SK-N-MC (cell line): ENCODE results near the gene AK1.
A peak's percentile ranks its signal among the peaks of the same experiment; 100 is the strongest.
"Not testable (repeated sequence)": the region's sequence is repeated elsewhere in the genome, so short reads cannot be mapped to it uniquely, and the experiment has no call there.

Experiments
- DNase-seq: peaks from one replicate; pipeline ENCODE4 v3.0.0-alpha.2; 2011; ENCODE audit warnings: low read depth, low spot score
- H3K27ac ChIP-seq: fragments of 200-600 bp; sonication (generic); 2 replicates; pipeline ENCODE4 v1.5.1; 2016; ENCODE audit warnings: mixed run types
- H3K36me3 ChIP-seq: fragments of 200-600 bp; sonication (generic); 2 replicates; pipeline ENCODE4 v1.6.1; 2017; ENCODE audit warnings: antibody characterized with exemption, low read length, mixed read lengths; ENCODE audit not compliant: insufficient read depth
- H3K4me3 ChIP-seq: fragments of 200-600 bp; sonication (generic); 2 replicates; pipeline ENCODE4 v1.5.1; 2016
- H3K9ac ChIP-seq: fragments of 200-600 bp; sonication (generic); 2 replicates; pipeline ENCODE4 v1.8.0; 2017; ENCODE audit warnings: mixed run types, mixed read lengths; ENCODE audit not compliant: insufficient read length
- H3K9me3 ChIP-seq: fragments of 200-600 bp; sonication (generic); 2 replicates; pipeline ENCODE4 v1.6.1; 2017; ENCODE audit warnings: low read depth, mild to moderate bottlenecking, antibody characterized with exemption, low read length, moderate library complexity, mixed read lengths
- EZH2 ChIP-seq: fragments of 200-600 bp; sonication (generic); IDR thresholded peaks from one replicate; pipeline ENCODE4 v1.6.1; 2017; ENCODE audit warnings: antibody characterized with exemption
- FOXP2 ChIP-seq: optimal IDR thresholded peaks from 2 replicates; pipeline ENCODE3; 2011; ENCODE audit warnings: mild to moderate bottlenecking, moderate library complexity; ENCODE audit not compliant: insufficient read depth; ENCODE audit errors: extremely low read length, control extremely low read depth
- POLR2AphosphoS5 ChIP-seq: IDR thresholded peaks from 2 replicates; pipeline ENCODE4 v1.6.1; 2012; ENCODE audit warnings: mild to moderate bottlenecking, low read depth, low read length, borderline replicate concordance

AK1 gene

DNA sequence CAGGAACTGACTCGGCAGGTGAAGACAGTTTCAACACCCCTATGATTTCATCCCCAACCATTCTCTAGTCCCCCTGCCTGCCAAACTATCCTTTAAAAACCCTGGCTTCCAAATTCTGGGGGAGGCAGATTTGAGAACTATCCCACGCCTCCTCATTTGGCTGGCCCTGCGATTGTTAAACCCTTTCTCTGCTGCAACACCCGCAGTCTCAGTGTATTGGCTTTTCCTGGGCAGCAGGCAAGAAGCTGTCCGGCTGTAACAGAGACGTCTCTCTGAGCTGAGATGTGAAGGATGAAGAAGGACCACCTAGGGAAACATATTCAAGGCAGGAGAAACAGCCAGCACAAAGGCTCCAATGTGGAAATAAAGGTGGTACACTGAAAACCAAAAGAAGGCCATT, 15.4 kb upstream of the AK1 start:
- peaks cover 58% of the 10 kb centered on the region for H3K36me3 ChIP-seq
- peaks cover 4% of the 10 kb centered on the region; the same call in 1 of the 2 replicates for H3K9me3 ChIP-seq
- no peak overlapping the region for H3K27ac ChIP-seq
- DNase-seq, result no peak
- H3K9ac ChIP-seq, result no peak overlapping the region
- H3K4me3 ChIP-seq, result no peak overlapping the region
- no peak for TF ChIP-seq EZH2
- no peak for TF ChIP-seq POLR2AphosphoS5

DNA sequence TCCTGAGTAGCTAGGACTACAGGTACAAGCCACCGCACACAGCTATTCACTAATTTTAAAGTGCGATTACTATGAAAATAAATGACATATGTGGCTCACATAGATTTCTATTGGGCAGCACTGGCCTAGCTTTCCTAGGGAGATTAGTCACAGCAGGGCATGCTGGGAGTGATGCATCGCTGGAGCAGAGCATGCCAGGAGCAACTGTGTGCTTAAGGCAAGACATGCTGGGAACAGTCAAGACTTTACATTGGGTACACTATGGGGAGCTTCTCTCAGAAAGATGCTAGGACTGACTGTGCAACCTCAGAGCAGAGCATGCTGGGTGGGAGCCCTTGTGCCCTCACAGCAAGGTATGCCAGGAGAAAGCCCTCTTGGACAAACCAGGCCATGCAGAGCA, 12.6 kb upstream of the AK1 start:
- Histone ChIP-seq H3K9me3 (0 out of 2 replicates have a peak, but pooled peaks cover 2% of the 10 kb centered on the region), H3K4me3 (no peak overlapping the region), H3K36me3 (peaks cover 52% of the 10 kb centered on the region), H3K27ac (no peak overlapping the region), H3K9ac (no peak overlapping the region)
- TF ChIP-seq EZH2, result no peak
- TF ChIP-seq FOXP2, result no peak
- no peak for TF ChIP-seq POLR2AphosphoS5
- no peak for DNase-seq

DNA sequence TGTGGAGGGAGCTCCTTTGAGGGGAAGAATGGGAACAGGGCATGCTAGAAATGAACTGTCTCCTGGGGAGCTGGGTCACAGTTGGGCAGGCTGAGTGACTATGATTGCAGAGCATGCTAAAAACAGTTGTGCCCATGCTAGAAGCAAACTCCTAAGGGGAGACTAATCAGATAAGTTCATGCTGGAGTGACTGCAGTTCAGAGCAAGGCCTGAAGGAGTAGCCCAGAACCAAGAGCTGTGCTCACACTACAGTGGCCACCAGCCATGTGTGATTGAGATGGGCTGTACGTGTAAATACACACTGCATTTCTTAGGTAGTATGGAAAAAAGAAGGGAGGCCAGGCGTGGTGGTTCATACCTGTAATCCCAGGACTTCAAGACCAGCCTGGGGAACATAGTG, 10.3 kb upstream of the AK1 start:
- no peak overlapping the region for H3K4me3 ChIP-seq
- peaks cover 30% of the 10 kb centered on the region; the same call in 1 of the 2 replicates for H3K36me3 ChIP-seq
- TF ChIP-seq EZH2, result no peak
- TF ChIP-seq FOXP2, result no peak
- no peak for TF ChIP-seq POLR2AphosphoS5
- no peak overlapping the region for H3K9ac ChIP-seq
- no peak for DNase-seq
- no peak overlapping the region for H3K27ac ChIP-seq
- no peaks in the 10 kb centered on the region for H3K9me3 ChIP-seq

DNA sequence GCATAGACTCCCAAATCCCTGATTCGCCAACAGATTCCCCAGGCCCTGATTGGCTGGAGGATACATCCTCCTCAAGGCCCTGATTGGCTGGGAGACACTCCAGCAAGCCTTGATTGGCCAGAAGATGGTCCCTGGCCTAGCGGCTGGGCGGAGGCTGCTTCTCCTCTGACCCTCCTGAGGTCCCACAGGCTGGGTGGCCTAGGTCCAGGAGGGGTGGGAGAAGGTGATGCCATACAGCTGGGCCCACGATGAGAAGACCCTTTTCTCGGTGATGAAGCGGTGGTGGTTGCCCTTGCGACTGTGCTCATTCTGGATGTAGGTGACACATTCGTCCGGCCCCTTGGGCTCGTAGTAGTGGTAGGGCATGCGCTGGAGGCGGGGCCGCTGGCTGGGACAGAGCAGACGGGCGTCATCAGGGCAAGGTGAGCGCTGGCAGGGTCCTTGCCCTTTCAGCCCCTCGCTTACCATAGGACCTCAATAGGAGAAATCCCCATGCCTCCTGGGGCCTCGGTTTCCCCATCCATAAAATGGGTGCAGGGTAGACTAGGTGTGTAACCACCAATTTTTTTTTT, 9.0 kb upstream of the AK1 start:
- Histone ChIP-seq H3K36me3 (peaks cover 23% of the 10 kb centered on the region; the same call in 1 of the 2 replicates), H3K27ac (no peak overlapping the region), H3K9ac (no peak overlapping the region), H3K4me3 (no peak overlapping the region), H3K9me3 (no peaks in the 10 kb centered on the region)
- TF ChIP-seq POLR2AphosphoS5 (no peak), EZH2 (no peak), FOXP2 (no peak)
- no peak for DNase-seq

DNA sequence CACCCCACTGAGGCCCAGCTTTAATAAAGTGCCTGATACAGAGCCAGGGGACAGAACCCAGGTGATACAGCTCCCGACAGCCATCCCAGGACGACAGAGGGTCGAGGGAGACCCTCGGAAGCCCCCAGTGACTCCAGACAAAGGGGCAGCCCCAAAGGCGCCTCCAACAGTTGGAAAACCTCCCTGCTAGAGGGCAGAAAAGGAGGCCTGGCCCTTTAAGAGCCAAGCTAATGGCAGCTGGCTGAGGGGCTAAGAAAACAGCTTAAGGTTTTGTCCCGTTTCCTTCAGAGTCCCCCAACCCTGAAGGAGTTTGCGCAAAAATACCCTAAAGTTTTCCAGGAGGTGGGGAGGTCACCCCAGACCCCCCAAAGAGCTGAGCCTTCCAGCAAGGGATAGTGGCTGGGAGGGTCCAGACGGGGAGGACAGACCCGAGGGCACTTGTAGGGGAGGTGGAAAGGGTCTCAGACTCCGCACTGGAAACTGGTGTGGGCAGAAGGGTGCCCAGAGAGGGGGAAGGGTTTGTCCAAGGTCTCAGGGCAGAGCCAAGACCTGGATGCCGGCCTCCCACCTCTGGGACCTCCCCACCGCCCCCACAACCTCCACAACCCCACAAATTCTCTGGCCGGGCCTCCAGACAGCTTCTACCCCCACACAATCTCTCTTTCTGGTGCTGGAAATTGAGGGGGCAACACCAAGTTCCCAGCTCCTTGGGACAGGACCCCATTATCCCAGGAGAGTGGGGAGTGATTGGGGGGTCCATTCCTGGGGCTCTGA, 8.2 kb upstream of the AK1 start:
- H3K36me3 ChIP-seq, result peaks cover 23% of the 10 kb centered on the region; the same call in 1 of the 2 replicates
- TF ChIP-seq POLR2AphosphoS5, result no peak
- no peak for TF ChIP-seq FOXP2
- no peak overlapping the region for H3K9ac ChIP-seq
- no peaks in the 10 kb centered on the region for H3K9me3 ChIP-seq
- H3K27ac ChIP-seq, result peak overlapping the region; percentile 62
- H3K4me3 ChIP-seq, result no peak overlapping the region
- DNase-seq, result no peak

DNA sequence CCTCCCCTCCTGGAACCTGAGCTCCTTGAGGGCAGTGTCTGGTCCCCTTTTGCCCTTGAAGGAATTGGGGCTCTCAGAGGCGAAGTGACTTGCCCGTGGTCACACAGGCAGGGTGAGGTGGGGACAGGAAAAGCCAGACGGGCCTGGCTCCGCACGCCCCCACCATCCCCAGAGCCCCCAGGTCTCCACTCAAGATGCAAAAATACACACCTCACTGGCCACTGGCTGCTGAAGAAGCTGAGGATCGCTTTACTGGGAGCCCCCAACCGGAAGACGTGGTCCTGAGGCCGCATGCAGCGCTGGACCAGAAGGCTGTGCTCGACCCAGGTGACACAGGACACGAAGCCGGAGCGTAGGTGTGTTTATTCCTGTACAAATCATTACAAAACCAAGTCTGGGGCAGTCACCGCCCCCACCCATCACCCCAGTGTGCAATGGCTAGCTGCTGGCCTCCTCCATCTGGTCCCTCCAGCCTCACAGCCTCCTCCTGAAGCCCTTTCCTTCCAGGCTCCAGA, 7.6 kb upstream of the AK1 start:
- DNase-seq, result no peak
- peak overlapping the region; percentile 62 for H3K27ac ChIP-seq
- H3K9me3 ChIP-seq, result no peaks in the 10 kb centered on the region
- H3K9ac ChIP-seq, result no peak overlapping the region
- TF ChIP-seq POLR2AphosphoS5 (no peak), EZH2 (no peak), FOXP2 (no peak)
- H3K4me3 ChIP-seq, result 0 out of 2 replicates have a peak overlapping the region, but pooled peaks have one; percentile 36
- peaks cover 17% of the 10 kb centered on the region; the same call in 1 of the 2 replicates for H3K36me3 ChIP-seq

DNA sequence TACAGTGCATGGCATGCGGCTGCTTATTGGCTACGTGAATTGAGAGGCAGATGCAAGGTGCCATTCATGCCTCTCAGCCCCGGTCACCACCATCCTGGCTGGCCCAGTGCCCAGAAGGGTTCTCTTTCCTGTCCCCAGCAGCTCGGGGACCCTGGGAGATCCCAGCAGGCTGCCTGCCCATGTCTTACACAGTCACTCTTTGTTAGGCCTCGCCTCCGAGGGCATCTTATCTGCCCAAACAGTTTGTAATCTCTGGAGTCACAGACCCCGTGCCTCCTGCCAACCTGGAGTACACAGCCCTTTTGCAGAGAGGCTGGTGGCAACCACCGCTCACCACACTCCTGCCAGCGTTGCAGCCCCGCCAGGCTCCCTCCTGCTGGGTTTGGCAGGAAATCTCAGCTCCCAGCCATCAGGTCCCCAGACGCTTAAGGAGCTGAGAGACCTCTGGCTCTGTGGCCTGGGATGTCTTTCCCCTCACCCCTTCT, 7.0 kb upstream of the AK1 start:
- no peak for DNase-seq
- Histone ChIP-seq H3K36me3 (peaks cover 15% of the 10 kb centered on the region; the same call in 1 of the 2 replicates), H3K9me3 (no peaks in the 10 kb centered on the region), H3K27ac (peak overlapping the region; percentile 62), H3K9ac (no peak overlapping the region), H3K4me3 (peak overlapping the region; percentile 36; the same call in 1 of the 2 replicates)
- TF ChIP-seq POLR2AphosphoS5 (no peak; the same call in 1 of the 2 replicates), FOXP2 (no peak), EZH2 (no peak)

DNA sequence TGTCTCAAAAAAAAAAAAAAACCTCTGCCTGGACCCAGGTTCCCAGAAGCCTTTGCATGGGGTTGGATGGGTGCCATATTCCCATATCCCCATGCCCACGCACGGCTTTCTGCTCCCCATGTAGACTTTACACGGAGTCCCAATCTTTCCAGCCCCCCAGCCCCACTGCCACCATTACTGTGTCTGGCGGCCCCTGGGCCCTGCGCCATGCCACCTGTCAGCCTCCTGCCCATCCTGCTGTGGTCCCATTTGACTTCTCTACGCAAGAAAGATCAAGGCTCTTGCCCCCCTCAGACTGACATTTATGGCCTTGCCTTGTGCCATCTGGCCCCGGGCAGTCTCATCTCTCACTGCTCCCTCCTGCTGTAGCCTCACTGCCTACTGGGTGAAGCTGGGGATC, 6.5 kb upstream of the AK1 start:
- TF ChIP-seq EZH2, result no peak
- no peak for TF ChIP-seq FOXP2
- no peak for TF ChIP-seq POLR2AphosphoS5
- Histone ChIP-seq H3K9me3 (no peaks in the 10 kb centered on the region), H3K27ac (peak overlapping the region; percentile 62; the same call in 1 of the 2 replicates), H3K36me3 (peaks cover 15% of the 10 kb centered on the region; the same call in 1 of the 2 replicates), H3K9ac (no peak overlapping the region), H3K4me3 (no peak overlapping the region; the same call in 1 of the 2 replicates)
- DNase-seq, result no peak

DNA sequence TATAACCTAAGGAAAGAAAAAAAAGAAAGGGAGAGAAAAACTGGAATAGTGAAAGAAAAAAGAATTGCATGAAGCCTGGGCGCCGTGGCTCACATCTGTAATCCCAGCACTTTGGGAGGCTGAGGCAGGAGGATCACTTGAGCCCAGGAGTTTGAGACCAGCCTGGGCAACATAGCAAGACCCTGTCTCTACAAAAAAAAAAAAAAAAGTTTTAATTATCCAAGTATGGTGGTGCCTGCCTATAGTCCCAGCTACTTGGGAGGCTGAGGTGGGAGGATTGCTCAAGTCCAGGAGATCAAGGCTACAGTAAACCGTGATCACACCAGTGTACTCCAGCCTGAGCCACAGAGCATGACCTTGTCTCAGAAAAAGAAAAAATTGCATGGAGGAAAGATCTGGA, 4.2 kb upstream of the AK1 start:
- H3K9ac ChIP-seq, H3K9me3 ChIP-seq, H3K4me3 ChIP-seq, H3K27ac ChIP-seq, H3K36me3 ChIP-seq, DNase-seq: not testable (repeated sequence)
